ENCODE data around the gene CPEB3. TPM values are rescaled to one million over a fixed set of nuclear protein-coding genes. Genes with fewer than 3 reads are reported as not detected.
"Not testable (repeated sequence)": the region's sequence is repeated elsewhere in the genome, so short reads cannot be mapped to it uniquely, and the experiment has no call there.

CPEB3 gene
- total RNA-seq, 2 experiments from 2014 or later = 2.3 to 2.4 TPM

GRCh38 chr10:92052088-92052487 lies 238.8 kb downstream of the CPEB3 start:
- CTCF ChIA-PET = interaction anchor here (0.9 kb wide), 1 partner anchor 22 kb away, joined by 3 read pairs; no protein-coding TSS in a partner anchor
- Mint-ChIP-seq H3K27ac (no peak overlapping the region), H3K36me3 (ENCODE audit: low read depth) (no peaks in the 10 kb centered on the region), H3K4me1 (ENCODE audit: low read depth) (peaks cover 17% of the 10 kb centered on the region), H3K4me3 (no peak overlapping the region), H3K9me3 (ENCODE audit: insufficient read depth) (no peaks in the 10 kb centered on the region), H3K27me3 (ENCODE audit: low read depth) (no peaks in the 10 kb centered on the region)
- no peak for DNase-seq
- no peak for ATAC-seq
- POLR2A ChIA-PET = no interaction called here

- Mint-ChIP-seq H3K36me3 (ENCODE audit: low read depth) (no peaks in the 10 kb centered on the region), H3K9me3 (ENCODE audit: insufficient read depth) (no peaks in the 10 kb centered on the region), H3K4me1 (ENCODE audit: low read depth) (peaks cover 15% of the 10 kb centered on the region), H3K27me3 (ENCODE audit: low read depth) (no peaks in the 10 kb centered on the region), H3K4me3 (no peak overlapping the region), H3K27ac (no peak overlapping the region)
- ATAC-seq = no peak
- DNase-seq = no peak
- ChIA-PET CTCF (interaction anchor here (0.9 to 1.1 kb wide), 2 partner anchors 12 to 21 kb away, joined by 3 to 4 read pairs; no protein-coding TSS in a partner anchor), POLR2A (no interaction called here)
These were observed 243.7 kb downstream of the CPEB3 start for GRCh38 chr10:92047215-92047614.

- DNase-seq (no peak), ATAC-seq (no peak)
- Mint-ChIP-seq H3K27me3 (ENCODE audit: low read depth) (no peaks in the 10 kb centered on the region), H3K27ac (no peak overlapping the region), H3K4me3 (no peak overlapping the region), H3K4me1 (ENCODE audit: low read depth) (peaks cover 15% of the 10 kb centered on the region), H3K9me3 (ENCODE audit: insufficient read depth) (no peaks in the 10 kb centered on the region), H3K36me3 (ENCODE audit: low read depth) (no peaks in the 10 kb centered on the region)
- CTCF ChIA-PET = no interaction called here
- POLR2A ChIA-PET = no interaction called here
These were observed 245.2 kb downstream of the CPEB3 start for GRCh38 chr10:92045641-92046106.

- peaks cover 5% of the 10 kb centered on the region for H3K4me1 Mint-ChIP-seq (ENCODE audit: low read depth)
- ChIA-PET POLR2A (no interaction called here), CTCF (no interaction called here)
- no peaks in the 10 kb centered on the region for H3K9me3 Mint-ChIP-seq (ENCODE audit: insufficient read depth)
- DNase-seq (no peak), ATAC-seq (no peak)
- H3K36me3 Mint-ChIP-seq (ENCODE audit: low read depth) = no peaks in the 10 kb centered on the region
- H3K4me3 Mint-ChIP-seq = no peak overlapping the region
- no peaks in the 10 kb centered on the region for H3K27me3 Mint-ChIP-seq (ENCODE audit: low read depth)
- H3K27ac Mint-ChIP-seq = no peak overlapping the region
These were observed 248.3 kb downstream of the CPEB3 start for GRCh38 chr10:92042541-92042940.

- Mint-ChIP-seq H3K36me3 (ENCODE audit: low read depth) (peaks cover 12% of the 10 kb centered on the region), H3K27me3 (ENCODE audit: low read depth) (no peaks in the 10 kb centered on the region), H3K27ac (no peak overlapping the region), H3K4me3 (no peak overlapping the region), H3K9me3 (ENCODE audit: insufficient read depth) (no peaks in the 10 kb centered on the region), H3K4me1 (ENCODE audit: low read depth) (no peaks in the 10 kb centered on the region)
- ChIA-PET CTCF (no interaction called here), POLR2A (no interaction called here)
- ATAC-seq (no peak), DNase-seq (no peak)
These were observed 251.9 kb downstream of the CPEB3 start for GRCh38 chr10:92038949-92039348.

GRCh38 chr10:92033070-92033469 lies 257.8 kb downstream of the CPEB3 start:
- H3K4me1 Mint-ChIP-seq (ENCODE audit: low read depth) = peaks cover 12% of the 10 kb centered on the region
- POLR2A ChIA-PET = interaction anchor here (0.6 kb wide), 1 partner anchor 43 kb away, joined by 3 read pairs; no protein-coding TSS in a partner anchor
- peaks cover 46% of the 10 kb centered on the region for H3K36me3 Mint-ChIP-seq (ENCODE audit: low read depth)
- DNase-seq; H3K27ac Mint-ChIP-seq; H3K27me3 Mint-ChIP-seq (ENCODE audit: low read depth); CTCF ChIA-PET; ATAC-seq; H3K9me3 Mint-ChIP-seq (ENCODE audit: insufficient read depth); H3K4me3 Mint-ChIP-seq: not testable (repeated sequence)

- ChIA-PET POLR2A (interaction anchor here (0.5 kb wide), 1 partner anchor 264 kb away, joined by 3 read pairs; no protein-coding TSS in a partner anchor), CTCF (no interaction called here)
- no peaks in the 10 kb centered on the region for H3K9me3 Mint-ChIP-seq (ENCODE audit: insufficient read depth)
- no peak overlapping the region for H3K4me3 Mint-ChIP-seq
- H3K4me1 Mint-ChIP-seq (ENCODE audit: low read depth) = peaks cover 12% of the 10 kb centered on the region
- DNase-seq (peak; percentile 35), ATAC-seq (peak; percentile 39)
- no peak overlapping the region for H3K27ac Mint-ChIP-seq
- no peaks in the 10 kb centered on the region for H3K27me3 Mint-ChIP-seq (ENCODE audit: low read depth)
- peaks cover 59% of the 10 kb centered on the region for H3K36me3 Mint-ChIP-seq (ENCODE audit: low read depth)
These were observed 259.3 kb downstream of the CPEB3 start for GRCh38 chr10:92031580-92031979.

- ATAC-seq (no peak), DNase-seq (no peak)
- H3K27ac Mint-ChIP-seq = no peak overlapping the region
- ChIA-PET POLR2A (no interaction called here), CTCF (interaction anchor here (1.0 to 1.5 kb wide), 2 partner anchors 9 to 20 kb away, joined by 4 read pairs; no protein-coding TSS in a partner anchor)
- peaks cover 12% of the 10 kb centered on the region for H3K4me1 Mint-ChIP-seq (ENCODE audit: low read depth)
- H3K4me3 Mint-ChIP-seq = no peak overlapping the region
- peaks cover 49% of the 10 kb centered on the region for H3K36me3 Mint-ChIP-seq (ENCODE audit: low read depth)
- no peaks in the 10 kb centered on the region for H3K27me3 Mint-ChIP-seq (ENCODE audit: low read depth)
- H3K9me3 Mint-ChIP-seq (ENCODE audit: insufficient read depth) = no peaks in the 10 kb centered on the region
These were observed 263.7 kb downstream of the CPEB3 start for GRCh38 chr10:92027141-92027540.

- POLR2A ChIA-PET; H3K27ac Mint-ChIP-seq; H3K4me1 Mint-ChIP-seq (ENCODE audit: low read depth); DNase-seq; H3K9me3 Mint-ChIP-seq (ENCODE audit: insufficient read depth); H3K4me3 Mint-ChIP-seq; CTCF ChIA-PET; H3K27me3 Mint-ChIP-seq (ENCODE audit: low read depth); ATAC-seq: not testable (repeated sequence)
- H3K36me3 Mint-ChIP-seq (ENCODE audit: low read depth) = peaks cover 44% of the 10 kb centered on the region
These were observed 265.5 kb downstream of the CPEB3 start for GRCh38 chr10:92025340-92025739.

- Mint-ChIP-seq H3K9me3 (ENCODE audit: insufficient read depth) (no peaks in the 10 kb centered on the region), H3K36me3 (ENCODE audit: low read depth) (peaks cover 46% of the 10 kb centered on the region), H3K4me3 (no peak overlapping the region), H3K27ac (no peak overlapping the region), H3K27me3 (ENCODE audit: low read depth) (no peaks in the 10 kb centered on the region), H3K4me1 (ENCODE audit: low read depth) (no peaks in the 10 kb centered on the region)
- CTCF ChIA-PET = no interaction called here
- no peak for DNase-seq
- POLR2A ChIA-PET = no interaction called here
- no peak for ATAC-seq
These were observed 266.2 kb downstream of the CPEB3 start for GRCh38 chr10:92024700-92025099.

- POLR2A ChIA-PET = no interaction called here
- Mint-ChIP-seq H3K36me3 (ENCODE audit: low read depth) (peaks cover 57% of the 10 kb centered on the region), H3K27ac (no peak overlapping the region), H3K4me3 (no peak overlapping the region), H3K27me3 (ENCODE audit: low read depth) (no peaks in the 10 kb centered on the region), H3K9me3 (ENCODE audit: insufficient read depth) (no peaks in the 10 kb centered on the region), H3K4me1 (ENCODE audit: low read depth) (peaks cover 2% of the 10 kb centered on the region)
- CTCF ChIA-PET = no interaction called here
- ATAC-seq (no peak), DNase-seq (no peak)
These were observed 276.3 kb downstream of the CPEB3 start for GRCh38 chr10:92014620-92015019.

GRCh38 chr10:92011560-92012214 lies 279.2 kb downstream of the CPEB3 start:
- Mint-ChIP-seq H3K4me3 (no peak overlapping the region), H3K27ac (no peak overlapping the region), H3K4me1 (ENCODE audit: low read depth) (peaks cover 15% of the 10 kb centered on the region), H3K9me3 (ENCODE audit: insufficient read depth) (no peaks in the 10 kb centered on the region), H3K36me3 (ENCODE audit: low read depth) (peaks cover 51% of the 10 kb centered on the region), H3K27me3 (ENCODE audit: low read depth) (no peaks in the 10 kb centered on the region)
- DNase-seq = no peak
- ChIA-PET POLR2A (no interaction called here), CTCF (no interaction called here)
- peak; percentile 49 for ATAC-seq

All from activated CD8-positive, alpha-beta T cell treated with anti-CD3 and anti-CD28 coated beads, Interleukin-2, amount 10 ng/mL, durations not matched to agents 7 days and 5 days (primary cell).